DMS53 treated with DMSO at 0.1 percent for 48 hours (cell line): Measurements from ENCODE around the gene TTC29.

Experiments used
- DNase-seq: peaks from one replicate; lab custom pipeline; 2025; ENCODE audit not compliant: unreplicated experiment; lab: John Stamatoyannopoulos, UW

The TTC29 gene

GRCh38 chr4:146945556-146946374 lies at the start of gene TTC29:
TSS of gene TTC29 (minus strand) at chr4:146945864. CDS start at chr4:146939895, 5,969 bp downstream.
- DNase-seq: peak; percentile 59

GRCh38 chr4:146981651-146982050 lies 36.0 kb upstream of the TTC29 start:
- no peak for DNase-seq

GRCh38 chr4:146978641-146979040 lies 33.0 kb upstream of the TTC29 start:
- DNase-seq: no peak

GRCh38 chr4:146976145-146976544 lies 30.5 kb upstream of the TTC29 start:
- no peak for DNase-seq

- DNase-seq: peak; percentile 25
Measured at GRCh38 chr4:146975527-146975926, 29.9 kb upstream of the TTC29 start.

GRCh38 chr4:146975036-146975435 lies 29.4 kb upstream of the TTC29 start:
- no peak for DNase-seq

- no peak for DNase-seq
Measured at GRCh38 chr4:146972036-146972435, 26.4 kb upstream of the TTC29 start.

- no peak for DNase-seq
Measured at GRCh38 chr4:146969126-146969525, 23.5 kb upstream of the TTC29 start.

GRCh38 chr4:146960634-146961033 lies 15.0 kb upstream of the TTC29 start:
- no peak for DNase-seq

GRCh38 chr4:146959692-146960091 lies 14.0 kb upstream of the TTC29 start:
- DNase-seq: no peak

- DNase-seq: no peak
Measured at GRCh38 chr4:146957237-146957636, 11.6 kb upstream of the TTC29 start.

- DNase-seq: no peak
Measured at GRCh38 chr4:146952896-146953295, 7.2 kb upstream of the TTC29 start.

GRCh38 chr4:146949559-146949958 lies 3.9 kb upstream of the TTC29 start:
- no peak for DNase-seq

GRCh38 chr4:146943691-146944375 lies 1.8 kb downstream of the TTC29 start:
- DNase-seq: no peak

GRCh38 chr4:146932116-146932515 lies 13.5 kb downstream of the TTC29 start:
- no peak for DNase-seq

GRCh38 chr4:146930673-146931072 lies 15.0 kb downstream of the TTC29 start:
- DNase-seq: no peak

GRCh38 chr4:146927695-146928094 lies 18.0 kb downstream of the TTC29 start:
- no peak for DNase-seq

- DNase-seq: no peak
Measured at GRCh38 chr4:146916479-146917076, 29.1 kb downstream of the TTC29 start.

- DNase-seq: no peak
Measured at GRCh38 chr4:146915132-146915531, 30.5 kb downstream of the TTC29 start.

GRCh38 chr4:146900295-146900694 lies 45.4 kb downstream of the TTC29 start:
- no peak for DNase-seq

- no peak for DNase-seq
Measured at GRCh38 chr4:146890301-146890700, 55.4 kb downstream of the TTC29 start.

GRCh38 chr4:146883070-146883469 lies 62.6 kb downstream of the TTC29 start:
- no peak for DNase-seq
